GM12878 (cell line): ENCODE results near the gene PERCC1. TPM values are rescaled to one million over a fixed set of nuclear protein-coding genes. Genes with fewer than 3 reads are reported as not detected.

Source experiments
- ATAC-seq: fragments of 200-7000 bp; cut with Tn5 transposase; 3 replicates; pipeline ENCODE4 v1.9.1; 2020; ENCODE audit warnings: mild to moderate bottlenecking, moderate library complexity
- BruUV-seq: library from RNA; stranded (reverse); fragments of 400-500 nt; replicated peaks from 2 replicates; lab custom pipeline; 2021; lab: Mats Ljungman, UMichigan
- CTCF ChIA-PET: fragments of 300-600 bp; sonication (Branson Sonifier 250); formaldehyde crosslinking; extraction: SDS; loops from one replicate; lab custom pipeline; 2021; ENCODE audit warnings: inconsistent platforms; lab: Yijun Ruan, JAX
- POLR2A ChIA-PET: fragments of 350-600 bp; formaldehyde crosslinking; extraction: SDS; loops from one replicate; lab custom pipeline; 2021; ENCODE audit warnings: inconsistent platforms; lab: Charles Lee
- RAD21 ChIA-PET: fragments of 300-600 bp; sonication (Branson Sonifier 250); formaldehyde crosslinking; loops from one replicate; lab custom pipeline; 2023; ENCODE audit warnings: antibody characterized with exemption; ENCODE audit not compliant: unreplicated experiment; lab: Charles Lee
- SMC1A ChIA-PET: fragments of 300-600 bp; sonication (Branson Sonifier 250); formaldehyde crosslinking; loops from one replicate; lab custom pipeline; 2023; ENCODE audit not compliant: unreplicated experiment, uncharacterized antibody; lab: Charles Lee
- DNase-seq: peaks from one replicate; pipeline ENCODE4 v3.0.0-alpha.2; 2011; ENCODE audit warnings: low read depth, low spot score
- FAIRE-seq: peaks from 3 replicates; lab custom pipeline; 2011; peaks lifted over from hg19 to GRCh38; lab: Jason Lieb, UNC
- H2AFZ ChIP-seq: 2 replicates; pipeline ENCODE4 v1.6.0; 2011; ENCODE audit warnings: low read depth, low read length, control low read depth; ENCODE audit not compliant: control insufficient read depth
- H3K27ac ChIP-seq: 2 replicates; pipeline ENCODE4 v1.5.1; 2011; ENCODE audit warnings: control low read depth; ENCODE audit not compliant: control insufficient read depth, insufficient read depth
- H3K27me3 ChIP-seq, 2 experiments: replicated peaks in 1 of 2; 2 replicates each; pipeline versions ENCODE4 v1.6.0 to v1.6.1; 2011; ENCODE audit warnings: low read length in 1 of 2; ENCODE audit not compliant: control insufficient read depth in 2 of 2, insufficient read depth in 2 of 2
- H3K36me3 ChIP-seq, 2 experiments: 2 replicates each; pipeline ENCODE4 v1.5.1; 2011; ENCODE audit warnings: low read length in 1 of 2; ENCODE audit not compliant: control insufficient read depth in 2 of 2, insufficient read depth in 2 of 2
- H3K4me1 ChIP-seq: 2 replicates; pipeline ENCODE4 v1.6.1; 2011; ENCODE audit warnings: mild to moderate bottlenecking, low read length, moderate library complexity, mixed read lengths; ENCODE audit not compliant: control insufficient read depth, insufficient read depth
- H3K4me2 ChIP-seq: 2 replicates; pipeline ENCODE4 v1.6.0; 2011; ENCODE audit warnings: control low read depth; ENCODE audit not compliant: control insufficient read depth, insufficient read depth
- H3K4me3 ChIP-seq: fragments of 200-600 bp; sonication (generic); 2 replicates; pipeline ENCODE4 v1.5.1; 2016
- H3K79me2 ChIP-seq: 2 replicates; pipeline ENCODE4 v1.6.0; 2011; ENCODE audit warnings: low read length; ENCODE audit not compliant: control insufficient read depth, insufficient read depth
- H3K9ac ChIP-seq: 2 replicates; pipeline ENCODE4 v1.8.0; 2011; ENCODE audit warnings: low read length, control low read depth, mixed read lengths; ENCODE audit not compliant: control insufficient read depth, insufficient read depth
- H3K9me3 ChIP-seq: replicated peaks from 3 replicates; pipeline ENCODE4 v1.5.1; 2011; ENCODE audit warnings: mild to moderate bottlenecking, low read length; ENCODE audit not compliant: control insufficient read depth, insufficient read depth
- H4K20me1 ChIP-seq: 2 replicates; pipeline ENCODE4 v1.6.0; 2011; ENCODE audit not compliant: control insufficient read depth, insufficient read depth
- BCLAF1 ChIP-seq: fragments of 450-650 bp; IDR thresholded peaks from 2 replicates; pipeline ENCODE4 v1.6.1; 2017; ENCODE audit warnings: antibody characterized with exemption, mild to moderate bottlenecking, moderate library complexity
- BHLHE40 ChIP-seq, 2 experiments: fragments of 450-650 bp in 1 of 2; IDR thresholded peaks; 2 replicates each; pipeline ENCODE4 v1.6.1; 2011 to 2017; ENCODE audit warnings: low read depth in 2 of 2, borderline replicate concordance in 1 of 2, improper control_type of control experiment in 1 of 2, low read length in 1 of 2, mild to moderate bottlenecking in 1 of 2
- IKZF1 ChIP-seq: fragments of 450-650 bp; conservative IDR thresholded peaks from 2 replicates; pipeline ENCODE4 v1.6.1; 2017; ENCODE audit warnings: antibody characterized with exemption, mild to moderate bottlenecking
- JUND ChIP-seq: IDR thresholded peaks from 2 replicates; pipeline ENCODE4 v1.6.1; 2012; ENCODE audit warnings: low read depth, mild to moderate bottlenecking, low read length, improper control_type of control experiment, moderate library complexity
- MTA3 ChIP-seq: IDR thresholded peaks from 2 replicates; pipeline ENCODE4 v1.6.1; 2012; ENCODE audit warnings: low read length, inconsistent platforms, borderline replicate concordance
- POU2F2 ChIP-seq: IDR thresholded peaks from 3 replicates; pipeline ENCODE4 v1.6.1; 2011; ENCODE audit warnings: low read depth, mild to moderate bottlenecking, low read length, borderline replicate concordance
- RAD21 ChIP-seq: IDR thresholded peaks from 2 replicates; pipeline ENCODE4 v1.6.1; 2011; ENCODE audit warnings: mild to moderate bottlenecking, low read depth, low read length, moderate library complexity; ENCODE audit not compliant: insufficient read depth
- SMARCA5 ChIP-seq: fragments of 450-650 bp; IDR thresholded peaks from 2 replicates; pipeline ENCODE4 v1.6.1; 2017; ENCODE audit warnings: mild to moderate bottlenecking
- SMC3 ChIP-seq: IDR thresholded peaks from 2 replicates; pipeline ENCODE4 v1.6.1; 2011; ENCODE audit warnings: low read length, improper control_type of control experiment, borderline replicate concordance
- YY1 ChIP-seq: IDR thresholded peaks from 2 replicates; pipeline ENCODE4 v1.6.1; 2011; ENCODE audit warnings: low read depth, mild to moderate bottlenecking, low read length
- ZNF207 ChIP-seq: fragments of 450-650 bp; IDR thresholded peaks from 2 replicates; pipeline ENCODE4 v1.6.1; 2014; ENCODE audit warnings: antibody characterized with exemption, mild to moderate bottlenecking, borderline replicate concordance
- ZNF622 ChIP-seq: fragments of 450-650 bp; IDR thresholded peaks from 2 replicates; pipeline ENCODE4 v1.6.1; 2017; ENCODE audit warnings: mild to moderate bottlenecking, inconsistent platforms
- WGBS: methylation state at CpG from one replicate; pipeline ENCODE4 v1.1.6; 2016; ENCODE audit warnings: low lambda C conversion rate; ENCODE audit not compliant: insufficient replicate concordance, insufficient coverage; ENCODE audit errors: missing lambda C conversion rate; 5-methylcytosine and 5-hydroxymethylcytosine counted together
- in situ Hi-C: fragments of 300-500 bp; cut with MboI; formaldehyde crosslinking; loops from 9 replicates; pipeline ENCODE4 v1.14.3; 2018; ENCODE audit warnings: mixed read lengths
- intact Hi-C: fragments of 100-400 bp; cut with micrococcal nuclease; formaldehyde crosslinking; loops from one replicate; pipeline ENCODE4 v1.14.2; 2022; ENCODE audit not compliant: unreplicated experiment
- polyA plus RNA-seq, 11 experiments: library from polyadenylated mRNA; depleted of rRNA in 4 of 11; unstranded in 6 of 11; stranded (reverse) in 5 of 11; fragments of >200 nt; fragmentation: Nextera tagmentation in 4 of 11; fragmentation: Illumina TruSeq in 1 of 11; extraction: Ambion mirVana in 4 of 11; extraction: Trizol in 1 of 11; gene quantifications; 1 replicate in 1 of 11; 2 replicates in 10 of 11; pipeline versions ENCODE4 v1.2.1 to v1.2.3, GENCODE V29; 2011 to 2016; ENCODE audit warnings: inconsistent platforms in 2 of 11, missing spikeins in 2 of 11, low read depth in 1 of 11
- total RNA-seq, 4 experiments: library from RNA; depleted of rRNA in 3 of 4; stranded (reverse); fragments of >200 nt in 3 of 4; fragmentation: Illumina TruSeq in 1 of 4; extraction: Trizol in 1 of 4; gene quantifications; 2 replicates each; pipeline versions ENCODE4 v1.2.1 to v1.2.3, GENCODE V29; 2013 to 2021
- TF ChIP-seq, protein P1 (sequence below): fragments of 450-650 bp; formaldehyde crosslinking; IDR thresholded peaks from 2 replicates; pipeline ENCODE4 v1.5.0; 2022; ENCODE audit warnings: mild to moderate bottlenecking, missing genetic modification characterization
- TF ChIP-seq, protein P2 (sequence below), 3 experiments: IDR thresholded peaks in 2 of 3; conservative IDR thresholded peaks in 1 of 3; 2 replicates each; pipeline ENCODE4 v1.5.1; 2011; ENCODE audit warnings: low read depth in 3 of 3, low read length in 3 of 3, mild to moderate bottlenecking in 3 of 3, control low read depth in 2 of 3, moderate library complexity in 2 of 3, inconsistent platforms in 1 of 3, mixed read lengths in 1 of 3; ENCODE audit not compliant: control insufficient read depth in 2 of 3, insufficient read depth in 1 of 3; ENCODE audit errors: extremely low read depth in 1 of 3
- TF ChIP-seq, protein P3 (sequence below): IDR thresholded peaks from 2 replicates; pipeline ENCODE4 v1.6.1; 2011; ENCODE audit warnings: low read depth, mild to moderate bottlenecking, low read length, moderate library complexity, borderline replicate concordance; ENCODE audit errors: extremely low read depth

PERCC1 gene
- total and polyA plus RNA-seq, 10 of the 15 experiments (the other 5 are each of a cell fraction or from before 2014, with no cell fraction given), result not detected

GRCh38 chr16:1428511-1428910, 2.4 kb upstream of the PERCC1 start:
- 18% methylated on average over 19 of the region's 21 CpGs for WGBS
- in situ Hi-C loops (no loop called here), intact Hi-C loops (no loop called here)
- Histone ChIP-seq H2AFZ (peak overlapping the region; percentile 44), H3K4me3 (no peak overlapping the region), H4K20me1 (no peaks in the 10 kb centered on the region; the same call in 1 of the 2 replicates), H3K9me3 (no peaks in the 10 kb centered on the region), H3K27me3 (peaks cover 0 to 10% of the 10 kb centered on the region in 2 experiments), H3K79me2 (no peaks in the 10 kb centered on the region), H3K4me2 (no peak overlapping the region), H3K9ac (no peak overlapping the region), H3K36me3 (no peaks in the 10 kb centered on the region), H3K27ac (no peak overlapping the region), H3K4me1 (no peaks in the 10 kb centered on the region)
- BruUV-seq, result no TSS peak
- ChIA-PET POLR2A (interaction anchor here (0.6 to 0.7 kb wide), 2 partner anchors 52 to 110 kb away, joined by 3 read pairs; no protein-coding TSS in a partner anchor), RAD21 (interaction anchor here (0.7 to 1.5 kb wide), 4 partner anchors 13 to 277 kb away, joined by 3 read pairs; partner anchors contain the start of gene JPT2), CTCF (interaction anchor here (0.6 to 2.2 kb wide), 7 partner anchors 43 to 249 kb away, joined by 3 to 6 read pairs (median 4); partner anchors contain the start of genes JPT2 and TELO2), SMC1A (interaction anchor here (0.6 to 1.2 kb wide), 4 partner anchors 45 to 110 kb away, joined by 3 read pairs; no protein-coding TSS in a partner anchor)
- no peak for TF ChIP-seq MTA3
- TF ChIP-seq, protein P1, sequence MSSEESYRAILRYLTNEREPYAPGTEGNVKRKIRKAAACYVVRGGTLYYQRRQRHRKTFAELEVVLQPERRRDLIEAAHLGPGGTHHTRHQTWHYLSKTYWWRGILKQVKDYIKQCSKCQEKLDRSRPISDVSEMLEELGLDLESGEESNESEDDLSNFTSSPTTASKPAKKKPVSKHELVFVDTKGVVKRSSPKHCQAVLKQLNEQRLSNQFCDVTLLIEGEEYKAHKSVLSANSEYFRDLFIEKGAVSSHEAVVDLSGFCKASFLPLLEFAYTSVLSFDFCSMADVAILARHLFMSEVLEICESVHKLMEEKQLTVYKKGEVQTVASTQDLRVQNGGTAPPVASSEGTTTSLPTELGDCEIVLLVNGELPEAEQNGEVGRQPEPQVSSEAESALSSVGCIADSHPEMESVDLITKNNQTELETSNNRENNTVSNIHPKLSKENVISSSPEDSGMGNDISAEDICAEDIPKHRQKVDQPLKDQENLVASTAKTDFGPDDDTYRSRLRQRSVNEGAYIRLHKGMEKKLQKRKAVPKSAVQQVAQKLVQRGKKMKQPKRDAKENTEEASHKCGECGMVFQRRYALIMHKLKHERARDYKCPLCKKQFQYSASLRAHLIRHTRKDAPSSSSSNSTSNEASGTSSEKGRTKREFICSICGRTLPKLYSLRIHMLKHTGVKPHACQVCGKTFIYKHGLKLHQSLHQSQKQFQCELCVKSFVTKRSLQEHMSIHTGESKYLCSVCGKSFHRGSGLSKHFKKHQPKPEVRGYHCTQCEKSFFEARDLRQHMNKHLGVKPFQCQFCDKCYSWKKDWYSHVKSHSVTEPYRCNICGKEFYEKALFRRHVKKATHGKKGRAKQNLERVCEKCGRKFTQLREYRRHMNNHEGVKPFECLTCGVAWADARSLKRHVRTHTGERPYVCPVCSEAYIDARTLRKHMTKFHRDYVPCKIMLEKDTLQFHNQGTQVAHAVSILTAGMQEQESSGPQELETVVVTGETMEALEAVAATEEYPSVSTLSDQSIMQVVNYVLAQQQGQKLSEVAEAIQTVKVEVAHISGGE, result no peak
- 0 out of 2 replicates have a peak, but pooled peaks have one; percentile 24 for TF ChIP-seq SMARCA5
- TF ChIP-seq BHLHE40 (IDR thresholded peaks at IDR 0.05; ENCODE audit: borderline replicate concordance in 1 of 2, low read depth in 2 of 2, low read length in 1 of 2), result peak in 1 of 2 experiments; percentile 27; a peak in 1 of 4 replicates
- TF ChIP-seq ZNF207, result no peak
- no peak for TF ChIP-seq POU2F2
- TF ChIP-seq RAD21, result peak; percentile 65
- TF ChIP-seq SMC3, result peak; percentile 72
- TF ChIP-seq, protein P2, sequence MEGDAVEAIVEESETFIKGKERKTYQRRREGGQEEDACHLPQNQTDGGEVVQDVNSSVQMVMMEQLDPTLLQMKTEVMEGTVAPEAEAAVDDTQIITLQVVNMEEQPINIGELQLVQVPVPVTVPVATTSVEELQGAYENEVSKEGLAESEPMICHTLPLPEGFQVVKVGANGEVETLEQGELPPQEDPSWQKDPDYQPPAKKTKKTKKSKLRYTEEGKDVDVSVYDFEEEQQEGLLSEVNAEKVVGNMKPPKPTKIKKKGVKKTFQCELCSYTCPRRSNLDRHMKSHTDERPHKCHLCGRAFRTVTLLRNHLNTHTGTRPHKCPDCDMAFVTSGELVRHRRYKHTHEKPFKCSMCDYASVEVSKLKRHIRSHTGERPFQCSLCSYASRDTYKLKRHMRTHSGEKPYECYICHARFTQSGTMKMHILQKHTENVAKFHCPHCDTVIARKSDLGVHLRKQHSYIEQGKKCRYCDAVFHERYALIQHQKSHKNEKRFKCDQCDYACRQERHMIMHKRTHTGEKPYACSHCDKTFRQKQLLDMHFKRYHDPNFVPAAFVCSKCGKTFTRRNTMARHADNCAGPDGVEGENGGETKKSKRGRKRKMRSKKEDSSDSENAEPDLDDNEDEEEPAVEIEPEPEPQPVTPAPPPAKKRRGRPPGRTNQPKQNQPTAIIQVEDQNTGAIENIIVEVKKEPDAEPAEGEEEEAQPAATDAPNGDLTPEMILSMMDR (IDR thresholded peaks at IDR 0.05 in 2 of 3, conservative IDR thresholded peaks at IDR 0.05 in 1 of 3; ENCODE audit: control insufficient read depth in 2 of 3, extremely low read depth in 1 of 3, insufficient read depth in 1 of 3, low read depth in 3 of 3, low read length in 3 of 3), result peak; percentile 53 to 69 (median 68)
- TF ChIP-seq JUND, result no peak
- TF ChIP-seq ZNF622, result no peak
- no peak for TF ChIP-seq BCLAF1
- TF ChIP-seq YY1, result peak; percentile 80
- no peak for TF ChIP-seq IKZF1
- TF ChIP-seq, protein P3, sequence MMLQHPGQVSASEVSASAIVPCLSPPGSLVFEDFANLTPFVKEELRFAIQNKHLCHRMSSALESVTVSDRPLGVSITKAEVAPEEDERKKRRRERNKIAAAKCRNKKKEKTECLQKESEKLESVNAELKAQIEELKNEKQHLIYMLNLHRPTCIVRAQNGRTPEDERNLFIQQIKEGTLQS, result no peak
- DNase-seq (no peak), FAIRE-seq (no peak), ATAC-seq (peak; percentile 92)
